Bronchial epithelial cell (primary cell): ENCODE measurements around the gene DCDC2. TPM values are rescaled to one million over a fixed set of nuclear protein-coding genes. Genes with fewer than 3 reads are reported as not detected.

Experiments used
- DNase-seq: peaks from one replicate; pipeline ENCODE4 v3.0.0-alpha.2; 2010; ENCODE audit warnings: low read depth
- FAIRE-seq: peaks from 2 replicates; lab custom pipeline; 2011; peaks lifted over from hg19 to GRCh38; lab: Jason Lieb, UNC
- H3K27me3 ChIP-seq: 2 replicates; pipeline ENCODE4 v1.5.1; 2011; ENCODE audit warnings: low read length; ENCODE audit not compliant: control insufficient read depth, insufficient read depth
- H3K36me3 ChIP-seq: 2 replicates; pipeline ENCODE4 v1.5.1; 2011; ENCODE audit warnings: low read length; ENCODE audit not compliant: control insufficient read depth, insufficient read depth
- H3K4me3 ChIP-seq: 2 replicates; pipeline ENCODE4 v1.5.1; 2011; ENCODE audit warnings: mild to moderate bottlenecking, low read depth, low read length, control low read depth
- CTCF ChIP-seq: IDR thresholded peaks from 2 replicates; pipeline ENCODE4 v1.5.1; 2011; ENCODE audit warnings: mild to moderate bottlenecking, moderate library complexity, low read length, control low read depth, inconsistent platforms; ENCODE audit not compliant: insufficient read depth, severe bottlenecking
- total RNA-seq: library from RNA; depleted of rRNA; stranded (reverse); fragments of >200 nt; gene quantifications from 2 replicates; pipeline ENCODE4 v1.2.1, GENCODE V29; 2014

Gene DCDC2
- total RNA-seq, 1 donor from 2014 or later = under 0.01 TPM

GRCh38 chr6:24122139-24122538 is 235.7 kb downstream of the DCDC2 start:
- FAIRE-seq = no peak
- no peaks in the 10 kb centered on the region for H3K27me3 ChIP-seq
- H3K4me3 ChIP-seq = no peak overlapping the region
- no peaks in the 10 kb centered on the region for H3K36me3 ChIP-seq
- no peak for TF ChIP-seq CTCF
- DNase-seq = no peak

Other genes starting within 250 kb of the DCDC2 start
- gene NRSN1, start 231.8 kb downstream of the DCDC2 start, total RNA-seq = not detected in 2 replicates
- gene MRS2, start 44.9 kb upstream of the DCDC2 start, total RNA-seq = 16.4 and 24.0 TPM in 2 replicates
- gene GPLD1, start 131.5 kb upstream of the DCDC2 start, total RNA-seq = 0.26 and 0.64 TPM in 2 replicates
- 0.53 and 1.9 TPM in 2 replicates for gene ALDH5A1, start 136.9 kb upstream of the DCDC2 start, total RNA-seq